ENCODE results near the gene RHOB. TPM values are rescaled to one million over a fixed set of nuclear protein-coding genes. Genes with fewer than 3 reads are reported as not detected.

Gene RHOB
- total RNA-seq, 1 experiment from 2014 or later = not detected

- Histone ChIP-seq H3K79me2 (ENCODE audit: low read length) (no peaks in the 10 kb centered on the region), H2AFZ (ENCODE audit: low read length) (no peak overlapping the region), H3K27ac (ENCODE audit: low read length) (no peak overlapping the region), H4K20me1 (ENCODE audit: insufficient read depth, low read depth, low read length) (no peaks in the 10 kb centered on the region), H3K4me3 (ENCODE audit: low read length) (no peak overlapping the region), H3K4me1 (ENCODE audit: low read length) (peaks cover 14% of the 10 kb centered on the region), H3K9ac (ENCODE audit: low read length) (no peak overlapping the region), H3K9me2 (replicated peaks; ENCODE audit: insufficient read depth, low read length) (no peaks in the 10 kb centered on the region), H3K4me2 (ENCODE audit: low read depth, low read length, poor library complexity, severe bottlenecking) (no peak overlapping the region), H3K9me3 (ENCODE audit: low read length) (no peaks in the 10 kb centered on the region), H3K27me3 (ENCODE audit: low read length) (no peaks in the 10 kb centered on the region), H3K36me3 (ENCODE audit: insufficient read depth, low read length) (no peaks in the 10 kb centered on the region)
- DNase-seq = peak; percentile 31
Observed at GRCh38 chr2:20484810-20485611, 38.1 kb downstream of the RHOB start.

- Histone ChIP-seq H3K4me1 (ENCODE audit: low read length) (peaks cover 22% of the 10 kb centered on the region), H3K9me2 (replicated peaks; ENCODE audit: insufficient read depth, low read length) (no peaks in the 10 kb centered on the region), H3K4me2 (ENCODE audit: low read depth, low read length, poor library complexity, severe bottlenecking) (no peak overlapping the region), H3K9ac (ENCODE audit: low read length) (no peak overlapping the region), H3K4me3 (ENCODE audit: low read length) (no peak overlapping the region), H3K36me3 (ENCODE audit: insufficient read depth, low read length) (no peaks in the 10 kb centered on the region), H3K27ac (ENCODE audit: low read length) (no peak overlapping the region), H3K79me2 (ENCODE audit: low read length) (no peaks in the 10 kb centered on the region), H2AFZ (ENCODE audit: low read length) (no peak overlapping the region), H4K20me1 (ENCODE audit: insufficient read depth, low read depth, low read length) (no peaks in the 10 kb centered on the region), H3K9me3 (ENCODE audit: low read length) (no peaks in the 10 kb centered on the region), H3K27me3 (ENCODE audit: low read length) (no peaks in the 10 kb centered on the region)
- DNase-seq = peak; percentile 40
Observed at GRCh38 chr2:20485612-20486388, 38.9 kb downstream of the RHOB start.

- Histone ChIP-seq H3K4me1 (ENCODE audit: low read length) (peaks cover 24% of the 10 kb centered on the region), H3K4me2 (ENCODE audit: low read depth, low read length, poor library complexity, severe bottlenecking) (no peak overlapping the region), H3K4me3 (ENCODE audit: low read length) (no peak overlapping the region), H3K27me3 (ENCODE audit: low read length) (no peaks in the 10 kb centered on the region), H3K9me3 (ENCODE audit: low read length) (no peaks in the 10 kb centered on the region), H3K9ac (ENCODE audit: low read length) (no peak overlapping the region), H3K27ac (ENCODE audit: low read length) (no peak overlapping the region), H3K79me2 (ENCODE audit: low read length) (no peaks in the 10 kb centered on the region), H4K20me1 (ENCODE audit: insufficient read depth, low read depth, low read length) (no peaks in the 10 kb centered on the region), H2AFZ (ENCODE audit: low read length) (no peak overlapping the region), H3K36me3 (ENCODE audit: insufficient read depth, low read length) (no peaks in the 10 kb centered on the region), H3K9me2 (replicated peaks; ENCODE audit: insufficient read depth, low read length) (no peaks in the 10 kb centered on the region)
- DNase-seq = peak; percentile 14
Observed at GRCh38 chr2:20486571-20486970, 39.7 kb downstream of the RHOB start.

GRCh38 chr2:20487030-20487391 is 40.1 kb downstream of the RHOB start:
- H3K27me3 ChIP-seq (ENCODE audit: low read length) = no peaks in the 10 kb centered on the region
- no peak overlapping the region for H3K9ac ChIP-seq (ENCODE audit: low read length)

GRCh38 chr2:20487392-20488174 is 40.7 kb downstream of the RHOB start:
- H3K27me3 ChIP-seq (ENCODE audit: low read length) = no peaks in the 10 kb centered on the region
- no peaks in the 10 kb centered on the region for H3K9me2 ChIP-seq (replicated peaks; ENCODE audit: insufficient read depth, low read length)
- no peak overlapping the region for H3K4me3 ChIP-seq (ENCODE audit: low read length)
- DNase-seq = peak; percentile 31
- H3K79me2 ChIP-seq (ENCODE audit: low read length) = no peaks in the 10 kb centered on the region
- no peak overlapping the region for H3K4me2 ChIP-seq (ENCODE audit: low read depth, low read length, poor library complexity, severe bottlenecking)
- H3K27ac ChIP-seq (ENCODE audit: low read length) = no peak overlapping the region
- no peak overlapping the region for H2AFZ ChIP-seq (ENCODE audit: low read length)
- no peaks in the 10 kb centered on the region for H3K9me3 ChIP-seq (ENCODE audit: low read length)
- H4K20me1 ChIP-seq (ENCODE audit: insufficient read depth, low read depth, low read length) = no peaks in the 10 kb centered on the region
- H3K36me3 ChIP-seq (ENCODE audit: insufficient read depth, low read length) = no peaks in the 10 kb centered on the region
- peaks cover 24% of the 10 kb centered on the region for H3K4me1 ChIP-seq (ENCODE audit: low read length)
- no peak overlapping the region for H3K9ac ChIP-seq (ENCODE audit: low read length)

More at GRCh38 chr2:20487030-20487391, 40.1 kb downstream of the RHOB start:
- no peaks in the 10 kb centered on the region for H4K20me1 ChIP-seq (ENCODE audit: insufficient read depth, low read depth, low read length)
- peak; percentile 6 for DNase-seq
- H3K9me2 ChIP-seq (replicated peaks; ENCODE audit: insufficient read depth, low read length) = no peaks in the 10 kb centered on the region
- no peak overlapping the region for H3K4me3 ChIP-seq (ENCODE audit: low read length)
- no peaks in the 10 kb centered on the region for H3K36me3 ChIP-seq (ENCODE audit: insufficient read depth, low read length)
- H3K4me1 ChIP-seq (ENCODE audit: low read length) = peaks cover 24% of the 10 kb centered on the region
- H2AFZ ChIP-seq (ENCODE audit: low read length) = no peak overlapping the region
- no peak overlapping the region for H3K4me2 ChIP-seq (ENCODE audit: low read depth, low read length, poor library complexity, severe bottlenecking)
- H3K27ac ChIP-seq (ENCODE audit: low read length) = no peak overlapping the region
- H3K9me3 ChIP-seq (ENCODE audit: low read length) = no peaks in the 10 kb centered on the region
- no peaks in the 10 kb centered on the region for H3K79me2 ChIP-seq (ENCODE audit: low read length)

GRCh38 chr2:20488201-20488641 is 41.3 kb downstream of the RHOB start:
- Histone ChIP-seq H3K36me3 (ENCODE audit: insufficient read depth, low read length) (no peaks in the 10 kb centered on the region), H3K4me2 (ENCODE audit: low read depth, low read length, poor library complexity, severe bottlenecking) (no peak overlapping the region)

GRCh38 chr2:20488782-20489181 is 41.9 kb downstream of the RHOB start:
- Histone ChIP-seq H3K9me2 (replicated peaks; ENCODE audit: insufficient read depth, low read length) (no peaks in the 10 kb centered on the region), H3K27ac (ENCODE audit: low read length) (no peak overlapping the region), H2AFZ (ENCODE audit: low read length) (no peak overlapping the region), H3K79me2 (ENCODE audit: low read length) (no peaks in the 10 kb centered on the region), H3K4me1 (ENCODE audit: low read length) (peaks cover 24% of the 10 kb centered on the region), H3K36me3 (ENCODE audit: insufficient read depth, low read length) (no peaks in the 10 kb centered on the region), H3K27me3 (ENCODE audit: low read length) (no peaks in the 10 kb centered on the region), H3K9ac (ENCODE audit: low read length) (no peak overlapping the region), H4K20me1 (ENCODE audit: insufficient read depth, low read depth, low read length) (no peaks in the 10 kb centered on the region), H3K4me2 (ENCODE audit: low read depth, low read length, poor library complexity, severe bottlenecking) (no peak overlapping the region), H3K9me3 (ENCODE audit: low read length) (no peaks in the 10 kb centered on the region), H3K4me3 (ENCODE audit: low read length) (no peak overlapping the region)
- no peak for DNase-seq

More at GRCh38 chr2:20488201-20488641, 41.3 kb downstream of the RHOB start:
- Histone ChIP-seq H3K27me3 (ENCODE audit: low read length) (no peaks in the 10 kb centered on the region), H3K9me2 (replicated peaks; ENCODE audit: insufficient read depth, low read length) (no peaks in the 10 kb centered on the region), H4K20me1 (ENCODE audit: insufficient read depth, low read depth, low read length) (no peaks in the 10 kb centered on the region), H3K4me1 (ENCODE audit: low read length) (peaks cover 24% of the 10 kb centered on the region), H3K9ac (ENCODE audit: low read length) (no peak overlapping the region), H3K79me2 (ENCODE audit: low read length) (no peaks in the 10 kb centered on the region), H2AFZ (ENCODE audit: low read length) (no peak overlapping the region), H3K4me3 (ENCODE audit: low read length) (no peak overlapping the region), H3K27ac (ENCODE audit: low read length) (no peak overlapping the region), H3K9me3 (ENCODE audit: low read length) (no peaks in the 10 kb centered on the region)
- DNase-seq = peak; percentile 6

Measured in Karpas-422 (cell line).